Measurements from ENCODE around the gene EXT2. TPM values are rescaled to one million over a fixed set of nuclear protein-coding genes. Genes with fewer than 3 reads are reported as not detected.

Gene EXT2
- total and polyA plus RNA-seq, 7 donors: 11.0 to 23.5 (median 21.4) TPM

DNA sequence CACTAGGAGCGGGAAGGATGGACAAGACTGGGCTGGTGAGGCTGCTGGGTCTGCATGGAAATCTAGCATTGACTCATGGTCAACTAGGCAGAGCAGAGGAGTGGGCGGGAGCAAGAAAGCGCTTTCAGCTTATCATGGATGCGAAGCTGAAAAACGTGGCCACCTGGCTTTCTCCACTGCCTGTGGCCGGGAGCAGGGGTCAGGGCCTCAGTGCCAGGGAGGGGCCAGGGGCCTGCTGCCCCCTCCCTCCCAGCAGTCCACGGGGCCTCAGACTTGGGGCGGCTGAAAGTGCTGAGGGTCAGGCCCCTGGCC is 168.9 kb downstream of the EXT2 start:
- ATAC-seq: no peak
- H3K4me3 ChIP-seq: no peak overlapping the region
- no peaks in the 10 kb centered on the region for H3K27me3 ChIP-seq (ENCODE audit: insufficient read depth in 3 of 3, low read length in 2 of 3)
- no peak for DNase-seq
- intact Hi-C loops (cut with DNase I): loop anchor here in 1 of 2 donors (10.0 kb wide), 1 partner anchor 60 kb away; no protein-coding TSS in a partner anchor
- TF ChIP-seq, protein P1, sequence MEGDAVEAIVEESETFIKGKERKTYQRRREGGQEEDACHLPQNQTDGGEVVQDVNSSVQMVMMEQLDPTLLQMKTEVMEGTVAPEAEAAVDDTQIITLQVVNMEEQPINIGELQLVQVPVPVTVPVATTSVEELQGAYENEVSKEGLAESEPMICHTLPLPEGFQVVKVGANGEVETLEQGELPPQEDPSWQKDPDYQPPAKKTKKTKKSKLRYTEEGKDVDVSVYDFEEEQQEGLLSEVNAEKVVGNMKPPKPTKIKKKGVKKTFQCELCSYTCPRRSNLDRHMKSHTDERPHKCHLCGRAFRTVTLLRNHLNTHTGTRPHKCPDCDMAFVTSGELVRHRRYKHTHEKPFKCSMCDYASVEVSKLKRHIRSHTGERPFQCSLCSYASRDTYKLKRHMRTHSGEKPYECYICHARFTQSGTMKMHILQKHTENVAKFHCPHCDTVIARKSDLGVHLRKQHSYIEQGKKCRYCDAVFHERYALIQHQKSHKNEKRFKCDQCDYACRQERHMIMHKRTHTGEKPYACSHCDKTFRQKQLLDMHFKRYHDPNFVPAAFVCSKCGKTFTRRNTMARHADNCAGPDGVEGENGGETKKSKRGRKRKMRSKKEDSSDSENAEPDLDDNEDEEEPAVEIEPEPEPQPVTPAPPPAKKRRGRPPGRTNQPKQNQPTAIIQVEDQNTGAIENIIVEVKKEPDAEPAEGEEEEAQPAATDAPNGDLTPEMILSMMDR (IDR thresholded peaks at IDR 0.05): no peak
- 83 to 91% (median 89%) methylated on average over 8 of the region's 8 CpGs for WGBS, 3 donors
- no peak overlapping the region for H3K27ac ChIP-seq
- no peaks in the 10 kb centered on the region for H3K9me3 ChIP-seq
- peaks cover 12% of the 10 kb centered on the region for H3K4me1 ChIP-seq
- H3K36me3 ChIP-seq (ENCODE audit: insufficient read depth in 1 of 2, low read depth in 1 of 2): no peaks in the 10 kb centered on the region

DNA sequence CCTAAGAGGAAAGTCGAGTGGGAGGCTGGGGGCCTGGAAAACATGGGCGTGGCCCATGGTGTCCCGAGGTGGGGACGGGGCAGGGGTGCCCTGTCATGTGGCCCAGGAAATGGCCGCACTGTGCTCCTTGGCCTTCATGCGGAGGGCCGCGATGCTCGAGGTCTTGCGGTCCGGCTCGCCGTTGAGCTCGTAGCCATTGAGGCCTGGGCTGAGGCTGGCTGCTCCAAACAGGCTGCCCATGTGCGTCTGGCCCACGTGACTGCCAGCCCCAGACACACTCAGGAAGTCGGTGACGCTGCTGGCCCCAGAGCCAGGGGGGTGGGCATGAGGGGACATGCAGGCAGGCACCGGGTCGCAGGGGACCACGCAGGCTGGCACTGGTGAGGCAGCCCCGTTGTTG is 169.3 kb downstream of the EXT2 start:
- no peak overlapping the region for H3K4me3 ChIP-seq
- intact Hi-C loops (cut with DNase I): loop anchor here in 1 of 2 donors (10.0 kb wide), 1 partner anchor 60 kb away; no protein-coding TSS in a partner anchor
- H3K36me3 ChIP-seq (ENCODE audit: insufficient read depth in 1 of 2, low read depth in 1 of 2): no peaks in the 10 kb centered on the region
- 91 to 94% (median 91%) methylated on average over 22 of the region's 22 CpGs for WGBS, 3 donors
- no peak overlapping the region for H3K27ac ChIP-seq
- DNase-seq: no peak
- TF ChIP-seq, protein P1 (IDR thresholded peaks at IDR 0.05): no peak
- ATAC-seq: no peak
- no peaks in the 10 kb centered on the region for H3K9me3 ChIP-seq
- no peaks in the 10 kb centered on the region for H3K27me3 ChIP-seq (ENCODE audit: insufficient read depth in 3 of 3, low read length in 2 of 3)
- H3K4me1 ChIP-seq: peaks cover 9% of the 10 kb centered on the region

DNA sequence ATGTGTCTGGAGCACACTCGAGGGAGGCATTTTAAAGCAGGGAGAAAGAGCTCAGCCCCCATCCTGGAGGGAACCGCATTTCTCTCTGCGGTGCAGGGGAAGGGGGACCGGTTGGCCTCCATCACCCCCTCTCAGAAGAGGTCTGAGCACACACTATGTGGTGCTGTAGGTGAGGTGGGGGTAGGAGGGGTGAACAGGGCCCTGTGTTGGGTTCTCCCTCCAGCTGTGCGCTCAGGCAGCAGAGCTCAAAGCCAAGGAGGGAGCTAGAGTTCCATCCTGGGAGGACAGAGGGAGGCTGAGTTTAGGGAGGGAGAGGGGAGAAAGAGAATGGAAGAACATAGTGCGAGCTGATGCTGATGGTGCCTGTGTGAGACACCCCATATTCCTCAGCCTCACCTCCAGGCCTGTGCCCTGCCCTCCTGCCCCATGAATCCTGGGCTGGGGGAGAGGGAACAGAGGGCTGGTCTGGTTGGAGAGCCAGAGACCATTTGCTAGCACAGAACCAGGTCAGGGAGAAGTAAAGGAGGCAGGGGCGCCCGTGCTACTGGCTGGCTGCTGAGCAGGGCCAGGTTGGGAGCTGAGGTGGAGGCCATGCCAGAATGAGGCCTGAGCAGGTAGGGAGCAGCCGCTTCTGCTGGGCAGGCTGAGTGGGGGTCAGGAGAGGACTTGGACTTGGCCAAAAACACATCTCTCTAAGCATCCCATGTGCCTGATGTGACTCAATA is 170.7 kb downstream of the EXT2 start:
- Histone ChIP-seq H3K36me3 (ENCODE audit: insufficient read depth in 1 of 2, low read depth in 1 of 2) (no peaks in the 10 kb centered on the region), H3K27ac (no peak overlapping the region), H3K27me3 (ENCODE audit: insufficient read depth in 3 of 3, low read length in 2 of 3) (no peaks in the 10 kb centered on the region), H3K4me3 (no peak overlapping the region), H3K4me1 (no peaks in the 10 kb centered on the region), H3K9me3 (no peaks in the 10 kb centered on the region)
- ATAC-seq (no peak), DNase-seq (no peak)
- intact Hi-C loops (cut with DNase I): loop anchor here in 1 of 2 donors (10.0 kb wide), 1 partner anchor 61 kb away; no protein-coding TSS in a partner anchor
- TF ChIP-seq, protein P1 (IDR thresholded peaks at IDR 0.05): no peak
- WGBS, 3 donors: 80 to 85% (median 81%) methylated on average over 9 of the region's 9 CpGs

DNA sequence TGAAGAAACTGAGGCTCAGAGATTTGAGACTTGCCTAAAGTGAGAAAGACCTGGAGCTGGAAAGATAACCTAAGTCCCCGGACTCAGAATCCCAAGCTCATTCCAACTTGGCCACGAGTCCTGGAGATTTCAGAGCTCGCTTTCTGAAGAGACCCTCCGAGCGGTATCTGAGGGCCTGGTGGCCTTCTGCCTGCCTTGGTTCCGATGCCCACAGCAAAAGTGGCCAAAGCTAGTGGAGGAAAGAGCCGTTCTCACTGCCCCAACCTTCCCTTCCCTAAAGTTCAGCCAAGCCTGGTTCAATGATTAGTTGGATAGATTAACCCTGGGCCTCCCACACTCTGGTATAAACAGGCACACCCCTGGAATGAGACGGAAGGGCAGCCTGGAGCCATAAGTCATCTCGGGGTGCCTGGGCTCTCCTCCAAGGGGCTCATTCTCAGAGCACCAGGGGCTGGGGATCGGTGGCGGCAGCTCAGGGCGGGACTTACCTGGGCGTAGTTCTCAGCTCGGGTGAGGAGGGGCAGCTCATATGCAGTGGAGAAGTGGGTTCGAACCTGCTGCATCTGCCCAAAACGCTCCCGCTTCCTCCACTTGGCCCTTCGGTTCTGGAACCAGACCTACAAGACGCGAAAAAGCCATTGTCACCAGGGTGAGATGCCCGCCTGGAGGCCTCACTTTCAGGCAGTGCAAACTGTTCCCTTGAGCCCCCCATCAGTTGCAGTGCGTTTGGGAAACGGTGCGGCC is 171.7 kb downstream of the EXT2 start:
- Histone ChIP-seq H3K4me1 (no peaks in the 10 kb centered on the region), H3K9me3 (no peaks in the 10 kb centered on the region), H3K27me3 (ENCODE audit: insufficient read depth in 3 of 3, low read length in 2 of 3) (no peaks in the 10 kb centered on the region), H3K27ac (no peak overlapping the region), H3K36me3 (ENCODE audit: insufficient read depth in 1 of 2, low read depth in 1 of 2) (no peaks in the 10 kb centered on the region), H3K4me3 (no peak overlapping the region)
- ATAC-seq: no peak
- 91 to 94% (median 93%) methylated on average over 24 of the region's 24 CpGs for WGBS, 3 donors
- intact Hi-C loops (cut with DNase I): loop anchor here in 1 of 2 donors (10.0 kb wide), 1 partner anchor 62 kb away; no protein-coding TSS in a partner anchor
- TF ChIP-seq, protein P1 (IDR thresholded peaks at IDR 0.05): no peak
- no peak for DNase-seq

Measured in psoas muscle (tissue), 8 donors.